Endothelial cell of umbilical vein (primary cell): ENCODE results near the gene HMG20A.

Experiments
- EZH2 ChIP-seq: IDR thresholded peaks from 2 replicates; pipeline ENCODE4 v1.6.1; 2012; ENCODE audit warnings: borderline replicate concordance, low read depth, mild to moderate bottlenecking, moderate library complexity, low read length, inconsistent platforms; ENCODE audit not compliant: severe bottlenecking
- JUN ChIP-seq: IDR thresholded peaks from 2 replicates; pipeline ENCODE4 v1.6.1; 2011; ENCODE audit warnings: borderline replicate concordance, low read depth; ENCODE audit not compliant: insufficient read length, insufficient read depth
- POLR2A ChIP-seq: IDR thresholded peaks from 2 replicates; pipeline ENCODE4 v1.6.1; 2012; ENCODE audit warnings: low read depth, mild to moderate bottlenecking, control low read depth, low read length
- POLR2AphosphoS5 ChIP-seq: IDR thresholded peaks from 2 replicates; pipeline ENCODE4 v1.6.1; 2012; ENCODE audit warnings: low read depth, mild to moderate bottlenecking, control low read depth, low read length, moderate library complexity; ENCODE audit not compliant: insufficient read depth
- TF ChIP-seq, protein P1 (sequence below), 2 donors: IDR thresholded peaks; 1 replicate in 1 of 2; 2 replicates in 1 of 2; pipeline ENCODE4 v1.5.1; 2011; ENCODE audit warnings: low read length in 2 of 2, mild to moderate bottlenecking in 2 of 2, moderate library complexity in 2 of 2, control low read depth in 1 of 2, inconsistent platforms in 1 of 2, low read depth in 1 of 2; ENCODE audit not compliant: insufficient read depth in 1 of 2; ENCODE audit errors: extremely low read depth in 1 of 2
- TF ChIP-seq, protein P2 (sequence below): IDR thresholded peaks from 2 replicates; pipeline ENCODE4 v1.6.1; 2011; ENCODE audit not compliant: insufficient read depth, insufficient read length

DNA sequence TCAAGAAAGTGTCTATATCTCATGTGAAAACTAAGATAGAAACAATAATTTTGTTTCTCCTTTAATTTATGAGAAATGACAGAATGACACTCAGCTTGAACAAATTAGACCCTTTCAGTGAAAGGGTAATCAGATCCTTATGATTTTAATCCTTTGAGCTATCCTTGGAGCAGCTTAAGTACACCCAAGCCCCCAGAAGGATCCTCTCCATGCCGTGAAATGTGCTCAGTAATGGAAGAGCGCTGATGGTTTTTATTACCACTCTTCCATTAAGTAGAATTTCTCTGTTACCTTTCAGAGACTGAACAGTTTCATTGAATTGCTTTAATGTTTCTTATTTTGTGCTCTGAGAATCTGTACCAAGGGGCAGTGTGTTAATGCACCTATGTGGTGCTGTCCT lies 54.3 kb downstream of the HMG20A start:
- TF ChIP-seq, protein P1, sequence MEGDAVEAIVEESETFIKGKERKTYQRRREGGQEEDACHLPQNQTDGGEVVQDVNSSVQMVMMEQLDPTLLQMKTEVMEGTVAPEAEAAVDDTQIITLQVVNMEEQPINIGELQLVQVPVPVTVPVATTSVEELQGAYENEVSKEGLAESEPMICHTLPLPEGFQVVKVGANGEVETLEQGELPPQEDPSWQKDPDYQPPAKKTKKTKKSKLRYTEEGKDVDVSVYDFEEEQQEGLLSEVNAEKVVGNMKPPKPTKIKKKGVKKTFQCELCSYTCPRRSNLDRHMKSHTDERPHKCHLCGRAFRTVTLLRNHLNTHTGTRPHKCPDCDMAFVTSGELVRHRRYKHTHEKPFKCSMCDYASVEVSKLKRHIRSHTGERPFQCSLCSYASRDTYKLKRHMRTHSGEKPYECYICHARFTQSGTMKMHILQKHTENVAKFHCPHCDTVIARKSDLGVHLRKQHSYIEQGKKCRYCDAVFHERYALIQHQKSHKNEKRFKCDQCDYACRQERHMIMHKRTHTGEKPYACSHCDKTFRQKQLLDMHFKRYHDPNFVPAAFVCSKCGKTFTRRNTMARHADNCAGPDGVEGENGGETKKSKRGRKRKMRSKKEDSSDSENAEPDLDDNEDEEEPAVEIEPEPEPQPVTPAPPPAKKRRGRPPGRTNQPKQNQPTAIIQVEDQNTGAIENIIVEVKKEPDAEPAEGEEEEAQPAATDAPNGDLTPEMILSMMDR (IDR thresholded peaks at IDR 0.05; ENCODE audit: extremely low read depth in 1 of 2, insufficient read depth in 1 of 2, low read depth in 1 of 2, low read length in 2 of 2), result no peak
- TF ChIP-seq POLR2A (no peak), EZH2 (no peak), POLR2AphosphoS5 (no peak), JUN (no peak)
- TF ChIP-seq, protein P2, sequence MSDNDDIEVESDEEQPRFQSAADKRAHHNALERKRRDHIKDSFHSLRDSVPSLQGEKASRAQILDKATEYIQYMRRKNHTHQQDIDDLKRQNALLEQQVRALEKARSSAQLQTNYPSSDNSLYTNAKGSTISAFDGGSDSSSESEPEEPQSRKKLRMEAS, result no peak
